ENCODE data around the gene LDLRAP1. TPM values are rescaled to one million over a fixed set of nuclear protein-coding genes. Genes with fewer than 3 reads are reported as not detected.

LDLRAP1 gene
- total RNA-seq, 1 donor from 2014 or later: 23.5 TPM

DNA sequence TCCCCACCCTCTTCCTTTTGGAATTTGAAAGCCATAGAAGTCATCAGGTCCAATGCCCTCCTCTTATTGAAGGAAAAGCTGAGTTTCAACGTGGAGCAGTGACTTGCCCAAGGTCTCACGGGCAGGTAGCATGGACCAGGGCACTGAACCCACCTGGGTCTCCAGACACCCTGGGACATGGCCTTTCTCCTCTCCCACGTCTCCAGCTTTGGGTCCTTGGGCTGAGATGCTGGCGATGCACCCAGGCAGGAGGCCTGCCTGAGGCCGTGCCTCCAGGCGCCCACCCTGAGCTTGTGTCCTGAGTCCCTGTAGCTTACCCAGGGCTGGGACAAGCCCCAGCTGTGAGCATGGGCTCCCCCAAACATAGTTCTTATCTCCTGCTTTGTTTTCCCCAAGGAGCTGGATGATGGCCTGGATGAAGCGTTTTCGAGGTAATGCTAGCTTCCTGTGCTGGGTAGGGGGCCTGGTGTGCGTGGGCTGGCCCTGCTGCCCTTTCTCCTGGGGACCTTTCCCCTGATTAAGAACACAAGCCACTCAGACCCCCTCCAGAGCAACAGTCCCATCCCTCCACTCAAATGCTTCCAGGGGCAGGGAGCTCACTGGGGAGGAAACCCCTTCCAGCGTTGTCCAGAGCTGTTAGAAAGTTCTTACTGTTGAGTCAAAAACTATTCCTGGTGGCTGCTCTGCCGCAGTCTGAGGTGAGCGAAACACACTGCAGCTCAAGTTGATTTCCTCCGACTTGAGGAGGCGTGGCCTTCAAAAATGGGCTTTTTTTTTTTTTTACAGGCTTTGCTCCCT, 21.6 kb downstream of the LDLRAP1 start:
- DNase-seq (ENCODE audit: low spot score): no peak
- H3K4me3 Mint-ChIP-seq (ENCODE audit: unreplicated experiment): no peak overlapping the region
- H3K9me3 Mint-ChIP-seq (ENCODE audit: low read depth): no peaks in the 10 kb centered on the region
- H3K4me1 Mint-ChIP-seq (ENCODE audit: low read depth): peaks cover 50% of the 10 kb centered on the region
- peaks cover 4% of the 10 kb centered on the region for H3K36me3 Mint-ChIP-seq (ENCODE audit: low read depth)
- TF ChIP-seq, protein P1, sequence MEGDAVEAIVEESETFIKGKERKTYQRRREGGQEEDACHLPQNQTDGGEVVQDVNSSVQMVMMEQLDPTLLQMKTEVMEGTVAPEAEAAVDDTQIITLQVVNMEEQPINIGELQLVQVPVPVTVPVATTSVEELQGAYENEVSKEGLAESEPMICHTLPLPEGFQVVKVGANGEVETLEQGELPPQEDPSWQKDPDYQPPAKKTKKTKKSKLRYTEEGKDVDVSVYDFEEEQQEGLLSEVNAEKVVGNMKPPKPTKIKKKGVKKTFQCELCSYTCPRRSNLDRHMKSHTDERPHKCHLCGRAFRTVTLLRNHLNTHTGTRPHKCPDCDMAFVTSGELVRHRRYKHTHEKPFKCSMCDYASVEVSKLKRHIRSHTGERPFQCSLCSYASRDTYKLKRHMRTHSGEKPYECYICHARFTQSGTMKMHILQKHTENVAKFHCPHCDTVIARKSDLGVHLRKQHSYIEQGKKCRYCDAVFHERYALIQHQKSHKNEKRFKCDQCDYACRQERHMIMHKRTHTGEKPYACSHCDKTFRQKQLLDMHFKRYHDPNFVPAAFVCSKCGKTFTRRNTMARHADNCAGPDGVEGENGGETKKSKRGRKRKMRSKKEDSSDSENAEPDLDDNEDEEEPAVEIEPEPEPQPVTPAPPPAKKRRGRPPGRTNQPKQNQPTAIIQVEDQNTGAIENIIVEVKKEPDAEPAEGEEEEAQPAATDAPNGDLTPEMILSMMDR (IDR thresholded peaks at IDR 0.05): no peak
- no peak overlapping the region for H3K27ac Mint-ChIP-seq (ENCODE audit: unreplicated experiment)
- no peaks in the 10 kb centered on the region for H3K27me3 Mint-ChIP-seq (ENCODE audit: low read depth)

- no peak overlapping the region for H3K27ac Mint-ChIP-seq (ENCODE audit: unreplicated experiment)
- H3K36me3 Mint-ChIP-seq (ENCODE audit: low read depth): peaks cover 4% of the 10 kb centered on the region
- no peaks in the 10 kb centered on the region for H3K27me3 Mint-ChIP-seq (ENCODE audit: low read depth)
- peaks cover 52% of the 10 kb centered on the region for H3K4me1 Mint-ChIP-seq (ENCODE audit: low read depth)
- TF ChIP-seq, protein P1 (IDR thresholded peaks at IDR 0.05): no peak
- H3K4me3 Mint-ChIP-seq (ENCODE audit: unreplicated experiment): no peak overlapping the region
- H3K9me3 Mint-ChIP-seq (ENCODE audit: low read depth): no peaks in the 10 kb centered on the region
- DNase-seq (ENCODE audit: low spot score): no peak
These were observed 22.2 kb downstream of the LDLRAP1 start for GRCh38 chr1:25565626-25566025.

DNA sequence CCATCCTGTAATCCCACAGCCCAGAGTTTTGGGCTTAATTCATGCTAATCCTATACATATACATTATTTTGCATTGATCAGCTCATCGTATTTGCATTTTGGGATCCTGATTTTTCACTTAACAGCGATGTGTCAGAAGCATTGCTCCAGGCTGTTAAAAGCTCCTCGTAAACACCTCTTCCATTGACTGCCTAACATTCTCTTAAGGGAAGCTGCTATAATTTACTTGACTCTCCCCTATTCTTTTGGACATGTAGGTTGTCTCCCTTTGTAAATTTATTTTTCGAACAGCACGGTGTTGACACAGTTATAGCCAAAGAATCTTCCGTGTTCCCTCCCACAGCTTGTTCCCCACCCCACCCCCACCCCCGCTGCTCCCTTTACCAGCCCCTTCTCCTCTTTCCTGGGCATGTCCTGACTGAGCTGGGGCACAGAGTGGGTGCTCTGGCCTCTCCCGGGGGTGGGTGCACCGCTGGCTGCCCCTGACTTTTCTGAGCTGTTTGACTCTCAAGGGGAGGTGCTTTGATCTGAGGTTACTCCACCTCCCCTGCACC, 22.8 kb downstream of the LDLRAP1 start:
- Mint-ChIP-seq H3K27ac (ENCODE audit: unreplicated experiment) (peak overlapping the region; percentile 96), H3K4me3 (ENCODE audit: unreplicated experiment) (peak overlapping the region; percentile 54), H3K9me3 (ENCODE audit: low read depth) (no peaks in the 10 kb centered on the region), H3K4me1 (ENCODE audit: low read depth) (peaks cover 52% of the 10 kb centered on the region), H3K36me3 (ENCODE audit: low read depth) (peaks cover 4% of the 10 kb centered on the region), H3K27me3 (ENCODE audit: low read depth) (no peaks in the 10 kb centered on the region)
- TF ChIP-seq, protein P1 (IDR thresholded peaks at IDR 0.05): no peak
- DNase-seq (ENCODE audit: low spot score): no peak

GRCh38 chr1:25566730-25567341, 23.4 kb downstream of the LDLRAP1 start:
- DNase-seq (ENCODE audit: low spot score): no peak
- H3K27ac Mint-ChIP-seq (ENCODE audit: unreplicated experiment): peak overlapping the region; percentile 96
- no peaks in the 10 kb centered on the region for H3K27me3 Mint-ChIP-seq (ENCODE audit: low read depth)
- H3K4me3 Mint-ChIP-seq (ENCODE audit: unreplicated experiment): peak overlapping the region; percentile 54
- peaks cover 52% of the 10 kb centered on the region for H3K4me1 Mint-ChIP-seq (ENCODE audit: low read depth)
- TF ChIP-seq, protein P1 (IDR thresholded peaks at IDR 0.05): peak; percentile 58
- H3K36me3 Mint-ChIP-seq (ENCODE audit: low read depth): peaks cover 4% of the 10 kb centered on the region
- H3K9me3 Mint-ChIP-seq (ENCODE audit: low read depth): no peaks in the 10 kb centered on the region

DNA sequence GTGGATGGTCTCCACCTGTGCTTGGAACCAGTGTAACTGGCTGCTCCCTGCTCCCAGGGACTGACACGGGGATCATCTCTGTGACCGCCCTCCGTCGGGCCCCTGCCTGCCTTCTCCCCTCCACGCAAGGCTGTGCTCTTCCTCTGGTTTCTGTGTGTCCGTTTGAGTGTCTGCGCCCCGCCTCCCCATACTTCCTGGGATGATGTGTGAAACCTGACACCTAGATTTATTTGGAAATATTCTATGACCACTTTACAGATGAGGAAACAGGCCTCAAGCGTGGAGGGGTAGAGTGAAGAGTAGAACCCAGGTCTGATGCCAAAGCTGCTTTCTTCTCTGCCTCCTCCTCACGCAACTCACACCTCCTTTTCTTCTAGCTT, 24.3 kb downstream of the LDLRAP1 start:
- Mint-ChIP-seq H3K27ac (ENCODE audit: unreplicated experiment) (peak overlapping the region; percentile 96), H3K4me3 (ENCODE audit: unreplicated experiment) (no peak overlapping the region), H3K36me3 (ENCODE audit: low read depth) (peaks cover 4% of the 10 kb centered on the region), H3K9me3 (ENCODE audit: low read depth) (no peaks in the 10 kb centered on the region), H3K4me1 (ENCODE audit: low read depth) (peaks cover 56% of the 10 kb centered on the region), H3K27me3 (ENCODE audit: low read depth) (no peaks in the 10 kb centered on the region)
- no peak for DNase-seq (ENCODE audit: low spot score)
- TF ChIP-seq, protein P1 (IDR thresholded peaks at IDR 0.05): no peak

All from chondrocyte (in vitro differentiated cells).